H1 (cell line): ENCODE results near the gene ZBTB34. TPM values are rescaled to one million over a fixed set of nuclear protein-coding genes. Genes with fewer than 3 reads are reported as not detected.

Experiments used
- NANOG ChIP-seq: IDR thresholded peaks from 2 replicates; pipeline ENCODE4 v1.6.1; 2011; ENCODE audit warnings: low read length, low read depth, mild to moderate bottlenecking, inconsistent platforms; ENCODE audit not compliant: insufficient read depth, poor library complexity, severe bottlenecking
- TAF7 ChIP-seq: optimal IDR thresholded peaks from 2 replicates; pipeline ENCODE3; 2011; ENCODE audit warnings: low read depth, mild to moderate bottlenecking, inconsistent platforms, low read length, moderate library complexity, borderline replicate concordance
- polyA plus RNA-seq, 7 experiments: library from polyadenylated mRNA; depleted of rRNA in 3 of 7; stranded (reverse) in 5 of 7; unstranded in 2 of 7; fragments of >200 nt in 5 of 7; fragments of 200-250 nt in 2 of 7; gene quantifications; 1 replicate in 5 of 7; 2 replicates in 1 of 7; 4 replicates in 1 of 7; pipeline versions ENCODE4 v1.2.1 to v1.2.3, GENCODE V29; 2011 to 2013; ENCODE audit warnings: missing spikeins in 2 of 7, mixed read lengths in 2 of 7
- total RNA-seq: library from RNA; stranded (reverse); fragmentation: NEBNext Ultra II Directional; extraction: Animal tissue kit (Norgen Biotek cat#: 25700); gene quantifications from 2 replicates; pipeline ENCODE4 v1.2.1, GENCODE V29; 2021

Gene ZBTB34
- total and polyA plus RNA-seq, 2 of the 8 experiments (the other 6 are each of a cell fraction or from before 2014, with no cell fraction given): 8.2 to 15.9 TPM

DNA sequence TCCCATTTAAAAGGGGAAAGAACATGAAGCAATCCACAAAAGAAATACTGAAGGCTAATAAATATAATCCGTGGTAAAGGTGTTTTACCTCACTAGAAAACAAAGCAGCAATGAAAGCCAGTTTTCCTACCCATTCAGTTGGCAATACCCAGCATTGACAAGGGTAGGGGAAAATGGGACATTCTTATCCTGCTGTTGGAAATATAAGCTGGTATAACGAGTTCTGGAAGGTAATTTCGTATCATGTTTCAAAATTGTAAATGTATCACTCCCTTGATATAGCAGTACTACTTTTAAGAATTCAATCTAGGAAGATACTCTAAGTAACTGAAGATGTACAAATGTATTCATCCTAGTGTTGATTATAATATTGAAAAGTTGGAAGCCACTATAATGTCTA lies 31.2 kb downstream of the ZBTB34 start (continued):
- TF ChIP-seq NANOG (no peak), TAF7 (no peak)
